HCT116 (cell line): ENCODE data around the gene BBS10. TPM values are rescaled to one million over a fixed set of nuclear protein-coding genes. Genes with fewer than 3 reads are reported as not detected.

Experiments
- ATAC-seq: fragments of 200-7000 bp; cut with Tn5 transposase; 2 replicates; pipeline ENCODE4 v1.9.1; 2020; ENCODE audit warnings: mild to moderate bottlenecking, moderate library complexity
- BruUV-seq: library from RNA; stranded (reverse); fragments of 400-500 nt; replicated peaks from 2 replicates; lab custom pipeline; 2021; lab: Mats Ljungman, UMichigan
- CTCF ChIA-PET: fragments of 300-600 bp; sonication (Branson Sonifier 250); formaldehyde crosslinking; loops from one replicate; lab custom pipeline; 2021; ENCODE audit warnings: antibody characterized with exemption; lab: Charles Lee
- POLR2A ChIA-PET: fragments of 300-600, 350-600 bp; sonication (Branson Sonifier 250); formaldehyde crosslinking; loops from one replicate; lab custom pipeline; 2021; ENCODE audit warnings: antibody characterized with exemption; lab: Charles Lee
- RAD21 ChIA-PET, 2 experiments: fragments of 300-600 bp; sonication (Branson Sonifier 250); formaldehyde crosslinking; loops; one replicate each; lab custom pipeline; 2023; ENCODE audit warnings: low total read pairs in 2 of 2; ENCODE audit not compliant: uncharacterized antibody in 2 of 2, unreplicated experiment in 2 of 2, low non-redundant PET in 1 of 2; lab: Charles Lee
- DNase-seq: peaks from one replicate; pipeline ENCODE4 v3.0.0-alpha.2; 2010; ENCODE audit warnings: low read depth, low spot score
- H2AFZ ChIP-seq: fragments of 200-600 bp; shearing (Covaris generic), sonication (generic); 2 replicates; pipeline ENCODE4 v1.6.1; 2017; ENCODE audit warnings: low read depth, mixed run types, mixed read lengths, antibody characterized with exemption, low read length; ENCODE audit not compliant: poor library complexity, severe bottlenecking
- H3K27ac ChIP-seq: 2 replicates; pipeline ENCODE4 v1.5.1; 2012; ENCODE audit warnings: low read depth, low read length
- H3K27me3 ChIP-seq: fragments of 200-600 bp; sonication (generic); 2 replicates; pipeline ENCODE4 v1.6.1; 2016; ENCODE audit warnings: mixed run types, low read length, mixed read lengths; ENCODE audit not compliant: insufficient read depth
- H3K36me3 ChIP-seq, 2 experiments: fragments of 200-500 bp in 1 of 2; fragments of 200-600 bp in 1 of 2; sonication (Bioruptor generic) in 1 of 2; sonication (generic) in 1 of 2; 2 replicates each; pipeline versions ENCODE4 v1.5.1 to v1.6.1; 2014 to 2016; ENCODE audit warnings: low read length in 2 of 2, inconsistent platforms in 1 of 2, mixed read lengths in 1 of 2, mixed run types in 1 of 2; ENCODE audit not compliant: insufficient read depth in 2 of 2, control insufficient read depth in 1 of 2
- H3K4me1 ChIP-seq, 2 experiments: fragments of 200-600 bp in 1 of 2; sonication (generic) in 1 of 2; 2 replicates each; pipeline versions ENCODE4 v1.5.1 to v1.6.1; 2012 to 2017; ENCODE audit warnings: low read length in 2 of 2, inconsistent platforms in 1 of 2, mild to moderate bottlenecking in 1 of 2, mixed read lengths in 1 of 2, mixed run types in 1 of 2, moderate library complexity in 1 of 2; ENCODE audit not compliant: insufficient read depth in 2 of 2, control insufficient read depth in 1 of 2
- H3K4me2 ChIP-seq: fragments of 200-600 bp; sonication (generic); 2 replicates; pipeline ENCODE4 v1.6.1; 2017; ENCODE audit warnings: mixed run types, low read length, mixed read lengths
- H3K4me3 ChIP-seq, 2 experiments: fragments of 200-600 bp in 1 of 2; sonication (generic) in 1 of 2; replicated peaks in 1 of 2; 2 replicates each; pipeline ENCODE4 v1.5.1; 2011 to 2016; ENCODE audit warnings: low read length in 2 of 2, control low read depth in 1 of 2, low read depth in 1 of 2, mild to moderate bottlenecking in 1 of 2, mixed read lengths in 1 of 2, mixed run types in 1 of 2
- H3K79me2 ChIP-seq: fragments of 200-600 bp; sonication (generic); 2 replicates; pipeline ENCODE4 v1.6.1; 2017; ENCODE audit warnings: mild to moderate bottlenecking, mixed run types, low read length, moderate library complexity, mixed read lengths; ENCODE audit not compliant: insufficient read depth
- H3K9ac ChIP-seq: fragments of 200-600 bp; sonication (generic); 2 replicates; pipeline ENCODE4 v1.6.1; 2016; ENCODE audit warnings: low read length, mixed read lengths
- H3K9me2 ChIP-seq: fragments of 200-600 bp; sonication (generic), shearing (Covaris generic); 2 replicates; pipeline ENCODE4 v1.6.1; 2017; ENCODE audit warnings: mixed run types, mild to moderate bottlenecking, moderate library complexity; ENCODE audit not compliant: insufficient read depth
- H3K9me3 ChIP-seq, 2 experiments: fragments of 200-500 bp in 1 of 2; fragments of 200-600 bp in 1 of 2; sonication (Bioruptor generic) in 1 of 2; sonication (generic) in 1 of 2; 2 replicates each; pipeline ENCODE4 v1.6.1; 2014 to 2017; ENCODE audit warnings: low read length in 2 of 2, mixed read lengths in 2 of 2, inconsistent platforms in 1 of 2, low read depth in 1 of 2, mild to moderate bottlenecking in 1 of 2, mixed run types in 1 of 2, moderate library complexity in 1 of 2; ENCODE audit not compliant: control insufficient read depth in 1 of 2, insufficient read depth in 1 of 2
- H4K20me1 ChIP-seq: fragments of 200-600 bp; sonication (generic), shearing (Covaris generic); 2 replicates; pipeline ENCODE4 v1.6.1; 2017; ENCODE audit warnings: mixed run types, mild to moderate bottlenecking, moderate library complexity; ENCODE audit not compliant: insufficient read depth
- CBX3 ChIP-seq: IDR thresholded peaks from 2 replicates; pipeline ENCODE4 v1.6.1; 2012; ENCODE audit warnings: low read depth
- CTCF ChIP-seq, 3 experiments: fragments of 200-600 bp in 1 of 3; sonication (generic) in 1 of 3; IDR thresholded peaks in 2 of 3; conservative IDR thresholded peaks in 1 of 3; 2 replicates each; pipeline ENCODE4 v1.5.1; 2012 to 2017; ENCODE audit warnings: low read depth in 2 of 3, low read length in 2 of 3, antibody characterized with exemption in 1 of 3, borderline replicate concordance in 1 of 3, control low read depth in 1 of 3, mild to moderate bottlenecking in 1 of 3, mixed read lengths in 1 of 3, mixed run types in 1 of 3, moderate library complexity in 1 of 3; ENCODE audit not compliant: insufficient read depth in 1 of 3
- ELF1 ChIP-seq: IDR thresholded peaks from 2 replicates; pipeline ENCODE4 v1.6.1; 2012; ENCODE audit warnings: low read depth, borderline replicate concordance
- EZH2phosphoT487 ChIP-seq: fragments of 200-600 bp; IDR thresholded peaks from 2 replicates; pipeline ENCODE4 v1.6.1; 2018; ENCODE audit warnings: antibody characterized with exemption, borderline replicate concordance
- JUND ChIP-seq: IDR thresholded peaks from 2 replicates; pipeline ENCODE4 v1.6.1; 2012
- POLR2A ChIP-seq: IDR thresholded peaks from 2 replicates; pipeline ENCODE4 v1.7.0; 2011; ENCODE audit warnings: borderline replicate concordance; ENCODE audit not compliant: insufficient read depth, insufficient read length; ENCODE audit errors: extremely low read depth
- POLR2AphosphoS5 ChIP-seq: IDR thresholded peaks from 2 replicates; pipeline ENCODE4 v1.6.1; 2011; ENCODE audit warnings: mild to moderate bottlenecking, low read depth, low read length, moderate library complexity
- SIN3A ChIP-seq: IDR thresholded peaks from 2 replicates; pipeline ENCODE4 v1.6.1; 2012; ENCODE audit warnings: low read depth
- SRF ChIP-seq: IDR thresholded peaks from 2 replicates; pipeline ENCODE4 v1.6.1; 2012; ENCODE audit warnings: low read depth
- TCF7L2 ChIP-seq: IDR thresholded peaks from 2 replicates; pipeline ENCODE4 v1.7.0; 2011; ENCODE audit warnings: borderline replicate concordance, inconsistent platforms; ENCODE audit not compliant: insufficient read depth, insufficient read length; ENCODE audit errors: extremely low read depth
- ZFX ChIP-seq: fragments of 450-650 bp; IDR thresholded peaks from 2 replicates; pipeline ENCODE4 v1.6.1; 2017
- intact Hi-C: fragments of 100-400 bp; cut with micrococcal nuclease; formaldehyde crosslinking; loops from 2 replicates; pipeline ENCODE4 v1.10.0; 2022
- total RNA-seq: library from RNA; stranded (reverse); gene quantifications from one replicate; pipeline ENCODE4 v1.2.1, GENCODE V29; 2021; ENCODE audit not compliant: unreplicated experiment
- TF ChIP-seq, protein P1 (sequence below): IDR thresholded peaks from 2 replicates; pipeline ENCODE4 v1.6.1; 2012
- TF ChIP-seq, protein P2 (sequence below): IDR thresholded peaks from 2 replicates; pipeline ENCODE4 v1.6.1; 2012

Gene BBS10
- total RNA-seq, 1 experiment from 2014 or later, result 27.1 TPM

- CTCF ChIA-PET, result no interaction called here
Measured at GRCh38 chr12:76307083-76307482, 41.1 kb downstream of the BBS10 start.

More at GRCh38 chr12:76307083-76307482, 41.1 kb downstream of the BBS10 start:
- H3K9me2 ChIP-seq, result no peaks in the 10 kb centered on the region
- H4K20me1 ChIP-seq, result no peaks in the 10 kb centered on the region
- DNase-seq (no peak), ATAC-seq (no peak)
- no peak overlapping the region for H2AFZ ChIP-seq
- no peak overlapping the region for H3K9ac ChIP-seq
- intact Hi-C loops, result no loop called here
- no peak overlapping the region for H3K27ac ChIP-seq
- H3K4me3 ChIP-seq, result no peak overlapping the region
- peaks cover 0 to 7% of the 10 kb centered on the region in 2 experiments; a peak in 1 of 4 replicates for H3K4me1 ChIP-seq
- H3K4me2 ChIP-seq, result no peak overlapping the region
- RAD21 ChIA-PET, result no interaction called here
- TF ChIP-seq CTCF (IDR thresholded peaks at IDR 0.05 in 2 of 3, conservative IDR thresholded peaks at IDR 0.05 in 1 of 3; ENCODE audit: borderline replicate concordance in 1 of 3, insufficient read depth in 1 of 3, low read depth in 2 of 3, low read length in 2 of 3) (no peak), POLR2AphosphoS5 (no peak), SRF (no peak), JUND (no peak), POLR2A (no peak), ZFX (no peak), CBX3 (no peak), SIN3A (no peak), ELF1 (no peak), EZH2phosphoT487 (no peak), TCF7L2 (no peak)
- TF ChIP-seq, protein P1, sequence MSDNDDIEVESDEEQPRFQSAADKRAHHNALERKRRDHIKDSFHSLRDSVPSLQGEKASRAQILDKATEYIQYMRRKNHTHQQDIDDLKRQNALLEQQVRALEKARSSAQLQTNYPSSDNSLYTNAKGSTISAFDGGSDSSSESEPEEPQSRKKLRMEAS, result no peak
- TF ChIP-seq, protein P2, sequence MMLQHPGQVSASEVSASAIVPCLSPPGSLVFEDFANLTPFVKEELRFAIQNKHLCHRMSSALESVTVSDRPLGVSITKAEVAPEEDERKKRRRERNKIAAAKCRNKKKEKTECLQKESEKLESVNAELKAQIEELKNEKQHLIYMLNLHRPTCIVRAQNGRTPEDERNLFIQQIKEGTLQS, result no peak
- H3K36me3 ChIP-seq, result no peaks in the 10 kb centered on the region
- no peaks in the 10 kb centered on the region for H3K9me3 ChIP-seq
- H3K79me2 ChIP-seq, result no peaks in the 10 kb centered on the region
- H3K27me3 ChIP-seq, result no peaks in the 10 kb centered on the region
- POLR2A ChIA-PET, result no interaction called here
- BruUV-seq, result no TSS peak
